ENCODE data around the gene SNX30. TPM values are rescaled to one million over a fixed set of nuclear protein-coding genes. Genes with fewer than 3 reads are reported as not detected.

Gene SNX30
- total RNA-seq, 1 experiment from 2014 or later = 6.9 TPM

DNA sequence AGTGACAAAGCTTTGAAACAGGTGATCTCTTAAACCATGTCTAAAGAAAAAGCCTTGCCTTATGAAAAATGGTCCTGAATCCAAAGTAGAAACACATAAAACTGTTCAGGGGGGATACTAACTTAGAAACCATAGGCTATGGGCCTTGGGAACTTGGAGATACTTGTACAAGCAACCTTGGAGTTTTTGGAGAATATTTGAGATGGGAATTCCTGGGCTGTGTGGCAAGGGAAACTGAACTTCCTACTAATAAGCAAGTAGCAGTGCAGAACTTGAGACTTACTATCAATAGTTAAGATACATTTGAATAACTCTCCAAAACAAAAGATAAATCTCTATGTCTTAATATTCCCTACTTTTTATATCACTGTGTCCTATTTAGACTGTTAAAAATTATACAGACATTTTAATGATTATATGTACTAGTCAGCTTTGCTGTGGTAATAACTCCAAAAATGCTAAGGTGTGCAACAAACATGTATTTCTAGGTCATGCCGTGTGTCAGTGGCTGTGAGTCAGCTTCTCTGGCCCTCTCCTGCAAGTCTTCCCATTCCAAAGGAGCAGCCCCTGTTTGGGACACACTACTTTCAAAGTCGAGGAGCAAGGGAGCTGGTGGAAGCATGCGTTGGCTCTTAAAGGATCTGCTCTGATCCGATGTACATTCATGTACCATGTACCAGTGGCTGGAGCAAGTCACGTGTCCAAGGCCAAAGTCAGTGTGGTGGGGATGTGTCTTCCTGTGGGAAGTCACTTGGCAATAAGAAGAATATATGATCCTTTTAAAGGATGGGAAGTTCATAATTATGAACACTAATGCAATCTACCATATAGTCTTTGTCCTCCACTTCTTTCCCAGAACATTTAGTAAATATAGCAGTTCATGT, 39.6 kb downstream of the SNX30 start:
- POLR2A ChIA-PET = no interaction called here
- Histone ChIP-seq H3K9me3 (ENCODE audit: control insufficient read depth, insufficient read depth, low read depth, low read length) (no peaks in the 10 kb centered on the region), H3K36me3 (ENCODE audit: control insufficient read depth, insufficient read depth, low read length) (no peaks in the 10 kb centered on the region), H3K27me3 (ENCODE audit: control insufficient read depth, insufficient read depth, low read length) (no peaks in the 10 kb centered on the region), H3K27ac (ENCODE audit: low read length) (no peak overlapping the region), H3K4me3 (ENCODE audit: low read depth in 2 of 2, low read length in 2 of 2) (no peak overlapping the region), H3K4me1 (ENCODE audit: control insufficient read depth, insufficient read depth, low read length) (no peaks in the 10 kb centered on the region; the same call in 1 of the 2 replicates)
- BruUV-seq (replicated peaks) = no TSS peak
- no peak for DNase-seq (ENCODE audit: low read depth, low spot score)
- TF ChIP-seq POLR2AphosphoS5 (IDR thresholded peaks at IDR 0.05; ENCODE audit: low read depth, low read length) (no peak), SIN3A (IDR thresholded peaks at IDR 0.05; ENCODE audit: borderline replicate concordance, insufficient read depth, low read depth, low read length) (no peak), TCF7L2 (IDR thresholded peaks at IDR 0.05; ENCODE audit: low read depth, low read length) (no peak)
- TF ChIP-seq, protein P1, sequence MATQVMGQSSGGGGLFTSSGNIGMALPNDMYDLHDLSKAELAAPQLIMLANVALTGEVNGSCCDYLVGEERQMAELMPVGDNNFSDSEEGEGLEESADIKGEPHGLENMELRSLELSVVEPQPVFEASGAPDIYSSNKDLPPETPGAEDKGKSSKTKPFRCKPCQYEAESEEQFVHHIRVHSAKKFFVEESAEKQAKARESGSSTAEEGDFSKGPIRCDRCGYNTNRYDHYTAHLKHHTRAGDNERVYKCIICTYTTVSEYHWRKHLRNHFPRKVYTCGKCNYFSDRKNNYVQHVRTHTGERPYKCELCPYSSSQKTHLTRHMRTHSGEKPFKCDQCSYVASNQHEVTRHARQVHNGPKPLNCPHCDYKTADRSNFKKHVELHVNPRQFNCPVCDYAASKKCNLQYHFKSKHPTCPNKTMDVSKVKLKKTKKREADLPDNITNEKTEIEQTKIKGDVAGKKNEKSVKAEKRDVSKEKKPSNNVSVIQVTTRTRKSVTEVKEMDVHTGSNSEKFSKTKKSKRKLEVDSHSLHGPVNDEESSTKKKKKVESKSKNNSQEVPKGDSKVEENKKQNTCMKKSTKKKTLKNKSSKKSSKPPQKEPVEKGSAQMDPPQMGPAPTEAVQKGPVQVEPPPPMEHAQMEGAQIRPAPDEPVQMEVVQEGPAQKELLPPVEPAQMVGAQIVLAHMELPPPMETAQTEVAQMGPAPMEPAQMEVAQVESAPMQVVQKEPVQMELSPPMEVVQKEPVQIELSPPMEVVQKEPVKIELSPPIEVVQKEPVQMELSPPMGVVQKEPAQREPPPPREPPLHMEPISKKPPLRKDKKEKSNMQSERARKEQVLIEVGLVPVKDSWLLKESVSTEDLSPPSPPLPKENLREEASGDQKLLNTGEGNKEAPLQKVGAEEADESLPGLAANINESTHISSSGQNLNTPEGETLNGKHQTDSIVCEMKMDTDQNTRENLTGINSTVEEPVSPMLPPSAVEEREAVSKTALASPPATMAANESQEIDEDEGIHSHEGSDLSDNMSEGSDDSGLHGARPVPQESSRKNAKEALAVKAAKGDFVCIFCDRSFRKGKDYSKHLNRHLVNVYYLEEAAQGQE (IDR thresholded peaks at IDR 0.05; ENCODE audit: insufficient read depth in 1 of 2, low read depth in 2 of 2, low read length in 1 of 2) = no peak
- TF ChIP-seq, protein P2, sequence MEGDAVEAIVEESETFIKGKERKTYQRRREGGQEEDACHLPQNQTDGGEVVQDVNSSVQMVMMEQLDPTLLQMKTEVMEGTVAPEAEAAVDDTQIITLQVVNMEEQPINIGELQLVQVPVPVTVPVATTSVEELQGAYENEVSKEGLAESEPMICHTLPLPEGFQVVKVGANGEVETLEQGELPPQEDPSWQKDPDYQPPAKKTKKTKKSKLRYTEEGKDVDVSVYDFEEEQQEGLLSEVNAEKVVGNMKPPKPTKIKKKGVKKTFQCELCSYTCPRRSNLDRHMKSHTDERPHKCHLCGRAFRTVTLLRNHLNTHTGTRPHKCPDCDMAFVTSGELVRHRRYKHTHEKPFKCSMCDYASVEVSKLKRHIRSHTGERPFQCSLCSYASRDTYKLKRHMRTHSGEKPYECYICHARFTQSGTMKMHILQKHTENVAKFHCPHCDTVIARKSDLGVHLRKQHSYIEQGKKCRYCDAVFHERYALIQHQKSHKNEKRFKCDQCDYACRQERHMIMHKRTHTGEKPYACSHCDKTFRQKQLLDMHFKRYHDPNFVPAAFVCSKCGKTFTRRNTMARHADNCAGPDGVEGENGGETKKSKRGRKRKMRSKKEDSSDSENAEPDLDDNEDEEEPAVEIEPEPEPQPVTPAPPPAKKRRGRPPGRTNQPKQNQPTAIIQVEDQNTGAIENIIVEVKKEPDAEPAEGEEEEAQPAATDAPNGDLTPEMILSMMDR (IDR thresholded peaks at IDR 0.05) = no peak
- ATAC-seq = no peak
- in situ Hi-C loops (cut with HindIII; ENCODE audit: low pct_unique_long_range_greater_than_20kb, low sequenced_read_pairs) (no loop called here), intact Hi-C loops (cut with micrococcal nuclease; ENCODE audit: unreplicated experiment) (loop anchor here (10.0 kb wide), 2 partner anchors 75 to 305 kb away; partner anchors contain the start of genes INIP and KIAA1958)
- CTCF ChIA-PET = no interaction called here

DNA sequence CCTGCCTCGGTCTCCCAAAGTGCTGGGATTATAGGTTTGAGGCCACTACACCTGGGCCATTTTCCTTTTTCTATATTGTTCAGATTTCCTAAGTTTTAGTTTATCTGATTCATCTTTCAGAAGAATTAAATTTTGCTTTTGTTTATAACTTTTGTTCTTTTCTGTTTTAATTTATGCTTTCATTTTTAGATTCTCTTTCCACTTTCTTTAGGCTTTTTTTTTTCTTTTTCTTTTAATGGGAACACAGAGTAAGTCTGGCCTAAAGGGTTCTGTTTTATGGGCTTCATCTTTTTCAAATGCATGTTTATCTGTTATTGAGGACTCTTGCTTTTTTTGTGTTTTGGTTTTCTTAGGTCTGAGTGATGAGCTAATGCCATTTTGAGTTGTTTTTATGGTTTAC, 42.1 kb downstream of the SNX30 start:
- in situ Hi-C loops (cut with HindIII; ENCODE audit: low pct_unique_long_range_greater_than_20kb, low sequenced_read_pairs) = no loop called here
- Histone ChIP-seq H3K36me3 (ENCODE audit: control insufficient read depth, insufficient read depth, low read length) (no peaks in the 10 kb centered on the region), H3K9me3 (ENCODE audit: control insufficient read depth, insufficient read depth, low read depth, low read length) (no peaks in the 10 kb centered on the region), H3K4me3 (ENCODE audit: low read depth in 2 of 2, low read length in 2 of 2) (no peak overlapping the region), H3K27me3 (ENCODE audit: control insufficient read depth, insufficient read depth, low read length) (no peaks in the 10 kb centered on the region), H3K4me1 (ENCODE audit: control insufficient read depth, insufficient read depth, low read length) (no peaks in the 10 kb centered on the region; the same call in 1 of the 2 replicates), H3K27ac (ENCODE audit: low read length) (no peak overlapping the region)
- TF ChIP-seq POLR2AphosphoS5 (IDR thresholded peaks at IDR 0.05; ENCODE audit: low read depth, low read length) = no peak
- TF ChIP-seq, protein P2 (IDR thresholded peaks at IDR 0.05) = no peak
- TF ChIP-seq, protein P1 (IDR thresholded peaks at IDR 0.05; ENCODE audit: insufficient read depth in 1 of 2, low read depth in 2 of 2, low read length in 1 of 2) = no peak
- TF ChIP-seq SIN3A (IDR thresholded peaks at IDR 0.05; ENCODE audit: borderline replicate concordance, insufficient read depth, low read depth, low read length) = no peak
- no peak for TF ChIP-seq TCF7L2 (IDR thresholded peaks at IDR 0.05; ENCODE audit: low read depth, low read length)
- ChIA-PET CTCF (interaction anchor here (0.7 to 0.8 kb wide), 2 partner anchors 27 to 75 kb away, joined by 3 read pairs; partner anchors contain the start of gene INIP), POLR2A (no interaction called here)
- no TSS peak for BruUV-seq (replicated peaks)
- no peak for DNase-seq (ENCODE audit: low read depth, low spot score)
- intact Hi-C loops (cut with micrococcal nuclease; ENCODE audit: unreplicated experiment) = loop anchor here (10.0 kb wide), 2 partner anchors 78 to 308 kb away; partner anchors contain the start of genes INIP and KIAA1958
- no peak for ATAC-seq

Data from Panc1 (cell line).